Fibroblast of lung (primary cell): ENCODE measurements around the gene TPPP.
"Not testable (repeated sequence)": the region's sequence is repeated elsewhere in the genome, so short reads cannot be mapped to it uniquely, and the experiment has no call there.

Experiments
- EZH2 ChIP-seq: IDR thresholded peaks from 2 replicates; pipeline ENCODE4 v1.5.1; 2012; ENCODE audit warnings: low read length, control low read depth, mild to moderate bottlenecking; ENCODE audit errors: missing control alignments
- TF ChIP-seq, protein P1 (sequence below), 2 donors: IDR thresholded peaks in 1 of 2; conservative IDR thresholded peaks in 1 of 2; 1 replicate in 1 of 2; 2 replicates in 1 of 2; pipeline ENCODE4 v1.5.1; 2011 to 2012; ENCODE audit warnings: low read length in 2 of 2, control low read depth in 1 of 2, inconsistent platforms in 1 of 2, low read depth in 1 of 2, mild to moderate bottlenecking in 1 of 2

DNA sequence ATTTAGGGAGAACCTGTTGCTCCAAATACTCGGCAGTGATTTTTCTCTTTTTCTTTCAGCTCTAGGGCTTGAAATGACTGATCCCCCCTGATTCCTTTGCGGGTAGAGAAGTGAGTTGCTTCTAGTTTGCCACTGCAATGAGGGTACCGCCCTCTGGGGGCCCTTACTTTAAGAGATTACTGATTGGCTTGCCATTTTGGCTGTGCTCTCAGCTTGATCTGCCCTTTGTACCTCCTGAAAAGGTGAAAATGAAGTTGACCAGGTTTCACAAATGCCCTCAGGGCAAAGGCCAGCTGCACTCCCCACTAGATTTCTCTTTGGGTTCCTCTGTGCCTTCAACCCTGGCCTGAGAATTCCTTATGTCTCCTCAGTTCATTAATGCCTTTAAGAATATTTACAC, 20.5 kb upstream of the TPPP start:
- TF ChIP-seq, protein P1, sequence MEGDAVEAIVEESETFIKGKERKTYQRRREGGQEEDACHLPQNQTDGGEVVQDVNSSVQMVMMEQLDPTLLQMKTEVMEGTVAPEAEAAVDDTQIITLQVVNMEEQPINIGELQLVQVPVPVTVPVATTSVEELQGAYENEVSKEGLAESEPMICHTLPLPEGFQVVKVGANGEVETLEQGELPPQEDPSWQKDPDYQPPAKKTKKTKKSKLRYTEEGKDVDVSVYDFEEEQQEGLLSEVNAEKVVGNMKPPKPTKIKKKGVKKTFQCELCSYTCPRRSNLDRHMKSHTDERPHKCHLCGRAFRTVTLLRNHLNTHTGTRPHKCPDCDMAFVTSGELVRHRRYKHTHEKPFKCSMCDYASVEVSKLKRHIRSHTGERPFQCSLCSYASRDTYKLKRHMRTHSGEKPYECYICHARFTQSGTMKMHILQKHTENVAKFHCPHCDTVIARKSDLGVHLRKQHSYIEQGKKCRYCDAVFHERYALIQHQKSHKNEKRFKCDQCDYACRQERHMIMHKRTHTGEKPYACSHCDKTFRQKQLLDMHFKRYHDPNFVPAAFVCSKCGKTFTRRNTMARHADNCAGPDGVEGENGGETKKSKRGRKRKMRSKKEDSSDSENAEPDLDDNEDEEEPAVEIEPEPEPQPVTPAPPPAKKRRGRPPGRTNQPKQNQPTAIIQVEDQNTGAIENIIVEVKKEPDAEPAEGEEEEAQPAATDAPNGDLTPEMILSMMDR (conservative IDR thresholded peaks at IDR 0.05 in 1 of 2, IDR thresholded peaks at IDR 0.05 in 1 of 2; ENCODE audit: low read depth in 1 of 2, low read length in 2 of 2) = not testable (repeated sequence)
- TF ChIP-seq EZH2 = not testable (repeated sequence)
